ENCODE measurements around the gene TCAF1. TPM values are rescaled to one million over a fixed set of nuclear protein-coding genes. Genes with fewer than 3 reads are reported as not detected.

The TCAF1 gene
- total RNA-seq, 4 donors from 2014 or later, result 8.6 to 38.6 (median 33.1) TPM

DNA sequence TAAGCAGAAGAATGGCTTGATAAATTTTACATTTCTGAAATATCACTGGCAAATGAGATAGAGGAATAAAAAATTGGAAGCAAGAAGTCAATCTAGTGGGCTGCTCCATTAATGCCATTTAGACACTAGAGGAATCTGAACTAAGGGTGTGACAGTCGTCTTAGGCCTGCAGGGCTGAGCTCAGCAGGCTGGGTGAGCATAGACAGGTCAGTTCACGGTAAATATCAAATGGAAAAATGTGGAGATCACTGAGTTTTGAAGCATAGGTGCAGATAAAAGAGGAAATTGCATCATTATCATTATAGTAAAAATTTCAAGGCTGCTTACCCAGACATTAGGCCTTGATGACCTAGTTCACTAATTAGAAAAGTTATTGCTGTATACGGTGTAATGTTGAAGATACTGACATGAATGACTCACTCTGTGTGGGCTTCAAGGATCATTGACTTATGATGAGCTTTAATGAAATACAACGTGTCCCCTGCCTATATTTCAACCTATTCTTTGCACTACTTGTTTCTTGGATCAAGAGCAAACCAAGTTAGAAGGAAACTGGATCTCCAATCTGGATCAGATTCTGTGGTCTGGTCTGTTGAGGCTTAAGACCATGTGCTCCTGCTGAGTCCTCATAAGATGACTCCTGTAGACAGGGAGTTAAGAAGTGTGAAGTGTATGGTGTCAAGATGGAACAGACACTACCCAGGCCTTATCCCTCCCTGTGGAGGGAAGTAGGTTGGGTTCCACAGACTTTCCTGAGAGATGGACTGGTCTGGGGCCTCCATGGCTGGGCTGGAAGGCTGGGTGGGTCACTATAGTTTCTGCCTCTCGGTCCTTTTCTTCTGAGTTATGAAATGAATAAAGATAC, 36.6 kb upstream of the TCAF1 start:
- WGBS, 2 donors (ENCODE audit: low coverage in 1 of 2), result 69 to 70% methylated on average over 3 to 5 of the region's 5 CpGs
- in situ Hi-C loops (cut with MboI; ENCODE audit: low pct_ligation_motif_present in 1 of 4, low pct_unique_long_range_greater_than_20kb in 1 of 4, low sequenced_read_pairs in 3 of 4), result no loop called here
- Histone ChIP-seq H3K9me3 (no peaks in the 10 kb centered on the region), H3K27ac (no peak overlapping the region), H3K36me3 (no peaks in the 10 kb centered on the region), H3K27me3 (no peaks in the 10 kb centered on the region), H3K4me3 (no peak overlapping the region), H3K4me1 (no peaks in the 10 kb centered on the region)
- TF ChIP-seq EP300 (IDR thresholded peaks at IDR 0.05; ENCODE audit: low read depth) (no peak), POLR2A (IDR thresholded peaks at IDR 0.05) (no peak), POLR2AphosphoS5 (IDR thresholded peaks at IDR 0.05) (no peak)
- TF ChIP-seq, protein P1, sequence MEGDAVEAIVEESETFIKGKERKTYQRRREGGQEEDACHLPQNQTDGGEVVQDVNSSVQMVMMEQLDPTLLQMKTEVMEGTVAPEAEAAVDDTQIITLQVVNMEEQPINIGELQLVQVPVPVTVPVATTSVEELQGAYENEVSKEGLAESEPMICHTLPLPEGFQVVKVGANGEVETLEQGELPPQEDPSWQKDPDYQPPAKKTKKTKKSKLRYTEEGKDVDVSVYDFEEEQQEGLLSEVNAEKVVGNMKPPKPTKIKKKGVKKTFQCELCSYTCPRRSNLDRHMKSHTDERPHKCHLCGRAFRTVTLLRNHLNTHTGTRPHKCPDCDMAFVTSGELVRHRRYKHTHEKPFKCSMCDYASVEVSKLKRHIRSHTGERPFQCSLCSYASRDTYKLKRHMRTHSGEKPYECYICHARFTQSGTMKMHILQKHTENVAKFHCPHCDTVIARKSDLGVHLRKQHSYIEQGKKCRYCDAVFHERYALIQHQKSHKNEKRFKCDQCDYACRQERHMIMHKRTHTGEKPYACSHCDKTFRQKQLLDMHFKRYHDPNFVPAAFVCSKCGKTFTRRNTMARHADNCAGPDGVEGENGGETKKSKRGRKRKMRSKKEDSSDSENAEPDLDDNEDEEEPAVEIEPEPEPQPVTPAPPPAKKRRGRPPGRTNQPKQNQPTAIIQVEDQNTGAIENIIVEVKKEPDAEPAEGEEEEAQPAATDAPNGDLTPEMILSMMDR (IDR thresholded peaks at IDR 0.05), result no peak
- intact Hi-C loops (cut with DNase I; ENCODE audit: low total_unique reads), result no loop called here
- no peak for DNase-seq

DNA sequence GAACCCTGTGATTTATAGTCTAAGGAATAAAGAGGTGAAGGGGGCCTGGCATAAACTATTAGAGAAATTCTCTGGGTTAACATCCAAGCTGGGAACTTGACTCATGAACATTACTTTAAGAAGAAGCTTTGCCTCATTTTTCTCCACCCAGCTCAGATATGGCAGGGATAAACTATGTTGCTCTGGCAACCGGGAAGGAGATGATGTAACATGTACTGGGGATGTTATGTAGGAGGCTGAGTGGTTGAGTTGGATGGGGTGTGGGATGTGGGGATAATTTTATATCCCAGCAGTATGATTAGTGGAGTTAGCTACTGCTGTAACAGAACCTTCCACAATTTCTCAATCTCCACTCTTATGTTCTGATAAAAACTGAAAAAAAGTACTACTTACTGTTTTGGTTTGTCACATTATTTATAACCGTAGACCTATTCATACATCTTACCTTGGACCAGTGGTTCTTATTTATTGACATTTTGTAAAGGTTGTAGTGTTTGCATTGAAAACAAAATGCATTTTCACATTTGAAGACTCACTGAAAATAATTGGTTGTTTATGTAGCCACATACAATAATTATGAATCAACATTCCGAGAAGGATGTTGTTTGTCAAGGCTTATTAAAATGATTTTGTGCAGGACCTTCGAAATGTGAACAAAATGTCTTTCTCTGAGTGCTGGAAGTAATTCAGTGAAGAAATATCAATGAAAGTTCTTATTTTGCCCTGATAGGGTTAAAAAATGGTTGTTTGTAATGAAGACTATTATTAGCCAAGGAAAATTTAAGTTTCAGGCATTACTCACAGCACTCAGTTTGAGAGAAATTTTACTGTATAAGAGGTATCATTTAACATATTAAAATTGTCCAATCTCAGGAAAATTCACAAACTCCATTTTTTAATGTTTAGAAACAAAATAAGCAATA, 34.4 kb upstream of the TCAF1 start:
- intact Hi-C loops (cut with DNase I; ENCODE audit: low total_unique reads) (no loop called here), in situ Hi-C loops (cut with MboI; ENCODE audit: low pct_ligation_motif_present in 1 of 4, low pct_unique_long_range_greater_than_20kb in 1 of 4, low sequenced_read_pairs in 3 of 4) (no loop called here)
- H3K27ac ChIP-seq, result no peak overlapping the region
- no peaks in the 10 kb centered on the region for H3K36me3 ChIP-seq
- no peaks in the 10 kb centered on the region for H3K27me3 ChIP-seq
- peaks cover 0 to 4% of the 10 kb centered on the region in 2 donors for H3K9me3 ChIP-seq
- DNase-seq, result no peak
- H3K4me3 ChIP-seq, result no peak overlapping the region
- TF ChIP-seq, protein P1 (IDR thresholded peaks at IDR 0.05), result no peak
- TF ChIP-seq POLR2AphosphoS5 (IDR thresholded peaks at IDR 0.05) (no peak), POLR2A (IDR thresholded peaks at IDR 0.05) (no peak), EP300 (IDR thresholded peaks at IDR 0.05; ENCODE audit: low read depth) (no peak)
- WGBS, 2 donors (ENCODE audit: low coverage in 1 of 2), result 56 to 75% methylated on average over 4 of the region's 4 CpGs
- H3K4me1 ChIP-seq, result no peaks in the 10 kb centered on the region

GRCh38 chr7:143934526-143935325, 32.8 kb upstream of the TCAF1 start, which contains the start of gene OR2F2:
Gene OR2F2, plus strand, starts transcription at chr7:143935233. Its CDS starts 0 bp downstream, at chr7:143935233.
- Histone ChIP-seq H3K27ac (no peak within 1 kb of the TSS), H3K27me3 (no peaks in the 10 kb centered on the region), H3K9me3 (peaks cover 0 to 4% of the 10 kb centered on the region in 2 donors), H3K36me3 (no peaks in the 10 kb centered on the region), H3K4me1 (no peaks in the 10 kb centered on the region), H3K4me3 (no peak within 1 kb of the TSS)
- intact Hi-C loops (cut with DNase I; ENCODE audit: low total_unique reads), result no loop called here
- TF ChIP-seq, protein P1 (IDR thresholded peaks at IDR 0.05), result no peak
- TF ChIP-seq POLR2A (IDR thresholded peaks at IDR 0.05) (no peak), EP300 (IDR thresholded peaks at IDR 0.05; ENCODE audit: low read depth) (no peak), POLR2AphosphoS5 (IDR thresholded peaks at IDR 0.05) (no peak)
- 54 to 71% methylated on average over 2 to 3 of the region's 3 CpGs for WGBS, 2 donors (ENCODE audit: low coverage in 1 of 2)
- in situ Hi-C loops (cut with MboI; ENCODE audit: low pct_ligation_motif_present in 1 of 4, low pct_unique_long_range_greater_than_20kb in 1 of 4, low sequenced_read_pairs in 3 of 4), result no loop called here
- DNase-seq, result no peak

Data from transverse colon (tissue), 4 donors.